T-helper 9 cell (primary cell): Measurements from ENCODE around the gene ZBTB7A.
A peak's percentile ranks its signal among the peaks of the same experiment; 100 is the strongest.

Source experiments
- DNase-seq: peaks from one replicate; pipeline ENCODE4 v3.0.0-alpha.2; 2020

ZBTB7A gene

GRCh38 chr19:4093643-4094175, 27.0 kb upstream of the ZBTB7A start:
- DNase-seq = no peak

DNA sequence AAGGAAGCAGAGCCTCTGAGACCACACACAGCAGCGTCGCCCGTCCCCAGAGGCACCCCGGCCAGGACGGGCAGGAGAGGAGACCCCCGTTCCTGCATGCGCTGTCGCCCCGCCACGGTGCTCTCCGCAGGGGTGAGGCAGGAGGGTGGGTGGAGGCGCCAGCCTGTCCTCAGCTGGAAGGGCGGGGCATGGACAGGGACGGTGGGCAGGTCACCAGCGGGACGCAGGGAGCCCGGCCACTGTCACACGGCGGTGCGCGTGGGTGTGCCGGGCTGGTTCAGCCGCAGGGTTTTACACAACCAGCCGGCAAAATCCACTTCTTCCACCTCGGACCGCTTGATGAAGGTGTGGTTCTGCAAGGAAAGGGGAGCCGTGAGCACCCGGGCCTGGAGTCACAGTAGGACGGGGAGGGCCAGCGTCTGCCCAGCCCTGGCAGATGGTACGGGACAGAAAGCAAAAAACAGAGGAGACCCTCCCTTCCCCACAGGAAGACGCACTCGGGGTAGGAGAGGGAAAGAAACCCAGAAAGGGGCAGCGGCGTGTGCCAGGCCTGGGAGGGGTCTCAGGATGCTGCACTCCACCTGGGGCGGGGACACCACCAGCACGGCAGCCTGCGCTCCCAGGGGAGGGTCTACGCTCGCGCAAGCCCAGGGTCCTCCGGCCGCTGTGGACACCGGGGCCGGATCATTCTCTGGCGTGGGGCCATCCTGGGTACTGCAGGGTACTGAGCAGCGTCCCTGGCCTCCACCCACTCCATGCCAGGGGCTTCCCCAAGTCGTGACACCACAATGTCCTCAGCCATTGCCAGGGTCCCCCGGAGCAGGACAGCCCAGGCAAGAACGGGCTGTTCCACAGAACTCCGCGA, 23.9 kb upstream of the ZBTB7A start:
- DNase-seq = no peak

DNA sequence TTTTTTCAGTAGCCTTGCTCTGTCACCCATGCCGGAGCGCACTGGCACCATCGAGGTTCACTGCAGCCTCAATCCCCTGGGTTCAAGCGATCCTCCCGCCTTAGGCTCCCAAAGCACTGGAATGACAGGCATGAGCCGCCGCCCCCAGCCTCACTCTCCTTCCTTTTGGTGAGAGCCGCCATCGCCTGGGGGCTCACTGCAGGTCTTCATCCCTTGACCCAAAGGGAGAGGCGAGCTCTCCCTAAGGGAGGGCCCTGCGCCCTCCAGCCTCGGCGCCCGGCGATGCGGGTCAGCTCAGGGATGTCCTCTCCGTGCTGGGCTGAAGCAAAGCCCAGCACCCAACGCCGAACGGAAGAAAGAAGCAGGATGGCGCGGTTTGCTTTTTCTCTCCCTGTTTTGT, 23.2 kb upstream of the ZBTB7A start:
- no peak for DNase-seq

GRCh38 chr19:4089400-4089908, 22.8 kb upstream of the ZBTB7A start:
- peak; percentile 26 for DNase-seq

DNA sequence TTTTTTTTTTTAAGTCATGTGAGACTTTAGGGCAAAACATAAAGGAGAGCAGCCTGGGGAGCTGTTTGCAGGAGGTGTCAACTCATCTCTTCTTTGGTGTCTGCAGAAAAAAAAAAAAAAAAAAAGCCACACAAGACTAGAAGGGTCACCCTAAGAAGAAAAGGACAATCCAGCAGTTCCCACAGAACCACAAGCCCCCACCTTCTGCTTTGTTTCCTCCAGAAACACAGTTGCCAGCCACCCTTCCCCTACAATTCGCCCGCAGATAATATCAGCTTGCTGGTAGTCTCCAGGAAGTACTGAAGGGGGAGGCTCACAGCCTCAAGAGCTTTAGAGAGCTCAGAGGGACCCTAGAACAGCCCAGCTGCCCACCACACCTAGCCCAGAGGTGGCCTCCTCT, 22.3 kb upstream of the ZBTB7A start:
- DNase-seq = peak; percentile 41

GRCh38 chr19:4087787-4088679, 21.3 kb upstream of the ZBTB7A start:
- no peak for DNase-seq

GRCh38 chr19:4086411-4086867, 19.7 kb upstream of the ZBTB7A start:
- DNase-seq = no peak

- DNase-seq = no peak
Observed at GRCh38 chr19:4084547-4084877, 17.8 kb upstream of the ZBTB7A start.

DNA sequence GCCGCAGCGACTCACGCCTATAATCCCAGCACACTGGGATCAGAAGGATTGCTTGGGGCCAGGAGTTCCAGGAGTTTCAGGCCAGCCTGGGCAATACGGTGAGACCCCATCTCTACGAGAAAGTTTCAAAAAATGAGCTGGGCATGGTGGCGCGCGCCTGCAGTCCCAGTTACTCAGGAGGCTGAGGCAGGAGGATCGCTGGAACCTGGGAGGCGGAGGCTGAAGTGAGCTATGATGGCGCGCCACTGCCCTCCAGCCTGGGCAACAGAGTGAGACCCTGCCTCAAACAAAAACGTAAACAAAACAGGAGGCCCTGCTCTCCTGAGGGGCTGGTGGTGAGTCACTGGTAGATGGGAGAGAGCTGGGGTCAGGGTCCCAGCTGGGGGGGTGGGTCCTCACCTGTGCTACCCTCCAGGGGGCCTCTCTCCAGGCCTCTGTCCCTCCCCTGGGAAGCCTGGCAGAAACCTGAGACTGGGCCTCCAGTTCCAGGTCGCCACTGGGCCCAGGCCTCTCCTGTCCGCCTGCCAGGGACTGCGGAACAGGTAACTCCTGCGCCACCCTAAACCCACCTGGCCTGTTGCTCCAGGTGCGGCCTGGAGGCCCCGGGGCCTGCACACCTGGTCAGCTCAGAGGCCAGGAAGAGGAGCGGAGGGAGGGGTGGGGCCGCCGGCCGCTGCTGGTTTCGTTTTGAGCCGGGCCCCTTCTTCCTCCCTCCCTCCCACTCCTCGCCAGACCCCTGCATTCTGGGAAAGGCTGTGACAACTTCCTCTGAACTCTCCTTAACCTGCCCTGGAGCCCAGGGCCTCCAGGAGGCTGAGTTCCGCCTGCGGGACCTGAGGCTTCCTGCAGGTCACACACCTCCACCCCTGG, 17.2 kb upstream of the ZBTB7A start:
- DNase-seq = no peak

DNA sequence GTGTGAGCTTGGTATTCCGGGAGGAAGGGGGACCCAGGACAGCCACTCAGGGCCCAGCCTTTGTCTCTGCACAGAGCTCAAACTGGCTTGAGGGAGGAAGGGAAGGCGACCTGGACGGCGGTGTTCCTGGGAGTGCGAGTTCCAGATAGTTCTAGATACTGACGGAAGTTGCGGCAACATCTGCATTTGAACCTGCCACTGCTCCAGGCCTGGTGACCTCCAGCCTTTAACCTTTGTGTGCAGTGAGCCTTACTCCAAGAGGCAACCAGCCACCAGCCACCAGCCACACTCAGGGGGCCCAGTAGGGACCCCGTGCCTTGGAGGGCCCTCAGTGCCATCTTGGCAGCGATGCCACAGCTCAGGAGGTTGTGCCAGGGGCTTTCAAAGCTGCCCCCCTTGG, 15.5 kb upstream of the ZBTB7A start:
- DNase-seq = no peak

DNA sequence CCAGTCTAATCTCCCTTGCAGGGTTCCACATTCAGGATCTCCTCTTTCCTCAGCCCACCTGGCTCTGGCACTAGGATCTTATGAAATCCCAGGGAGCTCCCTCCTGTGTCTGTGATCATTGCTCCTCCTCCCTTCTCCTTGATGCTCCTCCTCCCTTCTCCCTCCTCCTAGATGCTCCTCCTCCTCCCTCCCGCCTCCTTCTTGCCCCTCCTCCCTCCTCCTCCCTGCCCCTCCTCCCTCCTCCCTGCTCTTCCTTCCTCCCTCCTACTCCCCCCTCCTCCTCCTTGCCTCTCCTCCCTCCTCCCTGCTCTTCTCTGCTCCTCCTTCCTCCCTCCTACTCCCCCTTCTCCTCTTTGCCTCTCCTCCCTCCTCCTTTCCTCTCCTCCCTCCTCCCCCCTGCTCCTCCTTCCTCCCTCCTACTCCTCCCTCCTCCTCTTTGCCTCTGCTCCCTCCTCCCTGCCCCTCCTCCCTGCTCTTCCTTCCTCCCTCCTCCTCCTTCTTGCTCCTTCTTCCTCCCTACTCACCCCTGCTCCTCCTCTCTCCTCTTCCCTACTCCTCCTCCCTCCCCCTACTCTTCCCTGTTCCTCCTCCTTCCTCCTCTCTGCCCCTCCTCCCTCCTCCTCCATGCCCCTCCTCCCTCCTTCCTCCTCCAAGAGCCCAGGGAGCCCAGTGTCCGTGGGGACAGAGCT, 14.9 kb upstream of the ZBTB7A start:
- DNase-seq = no peak

DNA sequence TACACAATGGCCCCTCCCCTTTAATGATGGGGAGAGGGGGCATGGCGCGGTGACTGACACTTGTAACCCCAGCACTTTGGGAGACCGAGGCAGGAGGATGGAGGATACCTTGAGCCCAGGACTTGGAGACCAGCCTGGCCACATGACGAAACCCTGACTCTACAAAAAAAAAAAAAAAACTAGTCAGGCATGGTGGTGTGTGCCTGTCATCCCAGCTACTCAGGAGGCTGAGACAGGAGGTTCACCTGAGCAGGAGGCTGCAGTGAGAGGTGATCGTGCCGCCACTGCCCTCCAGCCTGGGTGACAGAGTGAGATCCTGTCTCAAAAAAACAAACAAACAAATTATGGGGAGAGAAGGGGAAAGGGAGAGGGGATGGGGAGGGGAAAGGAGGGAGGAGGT, 13.8 kb upstream of the ZBTB7A start:
- DNase-seq = no peak

DNA sequence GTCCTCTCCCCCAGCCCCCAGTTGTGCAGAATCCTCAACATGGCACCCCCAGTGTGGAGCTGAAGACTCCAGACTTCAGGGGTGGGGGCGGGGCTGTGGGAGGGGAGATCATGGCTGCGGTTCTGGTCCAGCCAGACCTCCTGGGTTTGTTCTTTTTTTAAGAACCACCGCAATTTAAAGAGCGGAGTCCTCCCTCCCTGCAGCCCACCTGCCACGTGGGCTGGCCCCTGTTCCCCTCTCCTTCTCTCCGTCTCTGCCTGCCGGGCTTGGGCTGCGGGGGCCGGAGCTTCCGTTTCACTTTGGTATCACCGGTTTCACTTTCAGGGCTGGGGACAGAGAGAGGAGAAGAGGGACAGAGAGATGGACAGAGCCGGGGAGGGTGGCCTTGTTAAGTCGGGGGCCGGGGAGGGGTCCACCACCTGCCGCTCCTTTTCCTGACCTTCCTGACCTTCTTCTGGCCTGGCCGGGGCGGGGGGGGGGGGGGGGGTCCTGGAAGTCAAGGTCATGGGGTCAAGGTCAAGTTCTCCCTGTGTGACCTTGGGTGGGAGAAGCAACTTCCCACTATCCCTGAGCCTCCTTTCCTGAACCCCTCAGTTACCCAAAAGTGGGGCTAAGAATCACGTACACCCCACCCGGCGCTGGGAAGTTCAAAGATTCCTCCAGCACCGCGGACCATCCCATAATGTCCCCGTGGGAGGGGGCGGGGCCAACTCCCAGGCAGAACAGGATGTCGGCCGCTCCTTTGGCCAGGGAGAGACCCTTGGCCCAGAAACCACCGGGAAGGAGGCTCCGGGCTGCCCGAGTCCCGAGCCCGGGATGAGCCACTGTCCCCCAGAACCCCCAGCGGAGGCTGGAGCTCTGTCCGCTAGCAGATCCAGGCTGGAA, 11.3 kb upstream of the ZBTB7A start:
- DNase-seq = no peak

DNA sequence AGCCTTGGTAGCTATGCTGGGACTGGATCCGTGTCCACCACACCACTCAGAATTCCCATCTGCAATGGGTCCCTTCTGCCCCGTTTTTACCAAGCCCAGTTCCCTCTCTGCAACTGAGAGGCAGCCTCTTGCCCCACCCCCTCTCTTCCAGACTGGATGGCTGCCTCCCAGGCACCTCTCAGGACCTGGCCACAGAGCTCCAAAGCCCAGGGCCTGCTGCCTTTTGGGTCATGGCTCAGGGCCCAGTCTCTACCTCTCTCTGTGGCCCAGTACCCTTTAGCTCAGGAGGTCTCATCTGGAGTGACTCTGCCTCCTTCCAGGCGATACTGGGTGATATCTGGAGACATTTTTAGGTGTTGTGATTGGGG, 10.3 kb upstream of the ZBTB7A start:
- no peak for DNase-seq

GRCh38 chr19:4075373-4075772, 8.7 kb upstream of the ZBTB7A start:
- no peak for DNase-seq

GRCh38 chr19:4071610-4072009, 4.9 kb upstream of the ZBTB7A start:
- no peak for DNase-seq

DNA sequence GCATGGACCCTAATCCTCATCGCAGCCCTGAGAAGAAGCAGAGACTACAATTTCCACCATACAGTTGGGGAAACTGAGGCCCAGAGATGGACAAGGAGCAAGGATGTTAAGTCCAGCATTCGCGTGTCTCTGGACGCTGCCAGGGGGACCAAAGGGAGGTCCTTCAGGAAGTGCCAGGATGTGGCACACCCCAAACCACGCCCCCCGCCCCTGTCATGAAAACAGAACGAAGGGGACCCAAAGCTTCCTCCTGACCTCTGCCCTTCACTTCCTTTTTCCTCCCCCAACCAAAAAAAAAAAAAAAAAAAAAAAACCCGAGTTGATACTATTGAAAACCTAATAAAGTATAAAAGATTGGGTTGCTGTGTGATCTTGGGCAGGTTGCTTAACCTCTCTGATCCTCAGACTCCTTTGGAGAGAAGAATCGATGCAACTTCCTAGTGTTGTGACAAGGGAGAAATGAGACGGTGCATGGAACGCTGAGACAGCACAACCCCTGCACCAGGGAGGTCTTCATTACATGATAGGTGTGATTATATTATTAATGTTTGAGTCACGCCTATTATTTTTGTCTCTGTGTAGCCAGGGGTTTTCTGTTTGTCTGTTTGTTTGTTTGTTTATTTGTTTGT, 2.7 kb upstream of the ZBTB7A start:
- no peak for DNase-seq

GRCh38 chr19:4068047-4068966, 1.6 kb upstream of the ZBTB7A start:
- DNase-seq = no peak

GRCh38 chr19:4067396-4068046, 822 bp upstream of the ZBTB7A start:
- no peak for DNase-seq
